H1 (cell line): ENCODE measurements around the gene C20orf141.

ENCODE experiments used
- CTCF ChIP-seq, 3 experiments: IDR thresholded peaks; 1 replicate in 2 of 3; 2 replicates in 1 of 3; pipeline versions ENCODE4 v1.5.1 to v1.6.1; 2011; ENCODE audit warnings: low read length in 3 of 3, mild to moderate bottlenecking in 3 of 3, inconsistent platforms in 2 of 3, low read depth in 1 of 3, moderate library complexity in 1 of 3; ENCODE audit not compliant: insufficient read depth in 1 of 3; ENCODE audit errors: control extremely low read depth in 1 of 3
- EGR1 ChIP-seq: IDR thresholded peaks from 2 replicates; pipeline ENCODE4 v1.6.1; 2011; ENCODE audit warnings: low read depth, low read length, borderline replicate concordance
- EZH2 ChIP-seq: fragments of 200-600 bp; sonication (generic); IDR thresholded peaks from 2 replicates; pipeline ENCODE4 v1.7.1; 2012; ENCODE audit warnings: low read depth, mild to moderate bottlenecking, moderate library complexity, low read length, inconsistent platforms; ENCODE audit not compliant: severe bottlenecking

- TF ChIP-seq CTCF (IDR thresholded peaks at IDR 0.05; ENCODE audit: control extremely low read depth in 1 of 3, insufficient read depth in 1 of 3, low read depth in 1 of 3, low read length in 3 of 3): no peak
- no peak for TF ChIP-seq EZH2
- TF ChIP-seq EGR1: no peak
Measured at GRCh38 chr20:2804041-2804828, 10.6 kb upstream of the C20orf141 start.
